Lung (tissue), 12 donors: ENCODE data around the gene RCOR2. TPM values are rescaled to one million over a fixed set of nuclear protein-coding genes. Genes with fewer than 3 reads are reported as not detected.

Experiments used
- ATAC-seq: fragments of 200-7000 bp; cut with Tn5 transposase; one replicate; pipeline ENCODE4 v1.9.1; 2020; ENCODE audit warnings: moderate number of reproducible peaks; ENCODE audit not compliant: insufficient read depth, low FRiP score
- DNase-seq, 3 donors: peaks; one replicate each; pipeline ENCODE4 v3.0.0-alpha.2; 2013 to 2017
- H3K27ac ChIP-seq, 2 donors: one replicate each; pipeline ENCODE4 v1.5.1; 2013; ENCODE audit warnings: mild to moderate bottlenecking in 2 of 2, moderate library complexity in 2 of 2, control low read depth in 1 of 2, inconsistent platforms in 1 of 2, low read depth in 1 of 2, low read length in 1 of 2
- H3K27me3 ChIP-seq, 3 donors: one replicate each; pipeline ENCODE4 v1.5.1; 2013; ENCODE audit warnings: low read length in 2 of 3; ENCODE audit not compliant: control insufficient read depth in 3 of 3, insufficient read depth in 3 of 3
- H3K36me3 ChIP-seq, 4 donors: one replicate each; pipeline ENCODE4 v1.5.1; 2013; ENCODE audit warnings: low read length in 4 of 4, mild to moderate bottlenecking in 1 of 4, moderate library complexity in 1 of 4; ENCODE audit not compliant: control insufficient read depth in 4 of 4, insufficient read depth in 4 of 4
- H3K4me1 ChIP-seq, 5 donors: one replicate each; pipeline ENCODE4 v1.5.1; 2013; ENCODE audit warnings: low read length in 5 of 5, mild to moderate bottlenecking in 2 of 5, moderate library complexity in 1 of 5; ENCODE audit not compliant: control insufficient read depth in 5 of 5, insufficient read depth in 5 of 5
- H3K4me3 ChIP-seq: one replicate; pipeline ENCODE4 v1.5.1; 2013; ENCODE audit warnings: mild to moderate bottlenecking, control low read depth, moderate library complexity
- H3K9ac ChIP-seq, 2 donors: one replicate each; pipeline ENCODE4 v1.5.1; 2013; ENCODE audit warnings: low read length in 2 of 2, control low read depth in 1 of 2; ENCODE audit not compliant: insufficient read depth in 1 of 2
- H3K9me3 ChIP-seq, 4 donors: one replicate each; pipeline ENCODE4 v1.5.1; 2013; ENCODE audit warnings: low read length in 3 of 4, mild to moderate bottlenecking in 1 of 4, moderate library complexity in 1 of 4; ENCODE audit not compliant: control insufficient read depth in 4 of 4, insufficient read depth in 3 of 4
- CTCF ChIP-seq: IDR thresholded peaks from 2 replicates; pipeline ENCODE4 v1.5.1; 2012; ENCODE audit warnings: mild to moderate bottlenecking; ENCODE audit errors: control extremely low read depth, extremely low read depth
- WGBS, 2 donors: extraction: QIAGEN DNeasy Blood & Tissue Kit; methylation state at CpG; one replicate each; pipeline ENCODE4 v1.1.7; 2013; 5-methylcytosine and 5-hydroxymethylcytosine counted together
- polyA plus RNA-seq, 2 donors: library from polyadenylated mRNA; stranded (reverse); fragments of 200-250 nt; gene quantifications; one replicate each; pipeline ENCODE4 v1.2.1, GENCODE V29; 2013
- total RNA-seq, 2 donors: library from RNA; depleted of rRNA in 1 of 2; stranded (reverse); fragments of >200 nt in 1 of 2; gene quantifications; one replicate each; pipeline ENCODE4 v1.2.1, GENCODE V29; 2014 to 2021
- donor health status: control.
- donor health status: control.
- donor health status: Bipolar disorder and iron deficiency.
- donor health status: healthy.
- donor health status: DM: yes; HTN: yes; CAD: no.

Gene RCOR2
- total and polyA plus RNA-seq, 4 donors, result 0.16 to 1.6 (median 0.87) TPM

- peaks cover 2 to 40% (median 6%) of the 10 kb centered on the region in 5 donors for H3K4me1 ChIP-seq
- DNase-seq (peak in 2 of 3 donors; percentile 41 to 54), ATAC-seq (peak; percentile 76)
- WGBS, 2 donors, result 19 to 24% methylated on average over 24 to 25 of the region's 25 CpGs
- H3K36me3 ChIP-seq, result peaks cover 0 to 2% (median under 1%) of the 10 kb centered on the region in 4 donors
- TF ChIP-seq CTCF, result no peak
- H3K9ac ChIP-seq, result no peak overlapping the region
- H3K27ac ChIP-seq, result peak overlapping the region; percentile 54 to 77
- H3K9me3 ChIP-seq, result no peaks in the 10 kb centered on the region
- H3K27me3 ChIP-seq, result no peaks in the 10 kb centered on the region
- peak overlapping the region; percentile 0 for H3K4me3 ChIP-seq
Measured at GRCh38 chr11:63888170-63889086, 28.5 kb downstream of the RCOR2 start.

GRCh38 chr11:63887386-63887999 lies 29.5 kb downstream of the RCOR2 start:
- 42 to 52% methylated on average over 6 of the region's 6 CpGs for WGBS, 2 donors

DNA sequence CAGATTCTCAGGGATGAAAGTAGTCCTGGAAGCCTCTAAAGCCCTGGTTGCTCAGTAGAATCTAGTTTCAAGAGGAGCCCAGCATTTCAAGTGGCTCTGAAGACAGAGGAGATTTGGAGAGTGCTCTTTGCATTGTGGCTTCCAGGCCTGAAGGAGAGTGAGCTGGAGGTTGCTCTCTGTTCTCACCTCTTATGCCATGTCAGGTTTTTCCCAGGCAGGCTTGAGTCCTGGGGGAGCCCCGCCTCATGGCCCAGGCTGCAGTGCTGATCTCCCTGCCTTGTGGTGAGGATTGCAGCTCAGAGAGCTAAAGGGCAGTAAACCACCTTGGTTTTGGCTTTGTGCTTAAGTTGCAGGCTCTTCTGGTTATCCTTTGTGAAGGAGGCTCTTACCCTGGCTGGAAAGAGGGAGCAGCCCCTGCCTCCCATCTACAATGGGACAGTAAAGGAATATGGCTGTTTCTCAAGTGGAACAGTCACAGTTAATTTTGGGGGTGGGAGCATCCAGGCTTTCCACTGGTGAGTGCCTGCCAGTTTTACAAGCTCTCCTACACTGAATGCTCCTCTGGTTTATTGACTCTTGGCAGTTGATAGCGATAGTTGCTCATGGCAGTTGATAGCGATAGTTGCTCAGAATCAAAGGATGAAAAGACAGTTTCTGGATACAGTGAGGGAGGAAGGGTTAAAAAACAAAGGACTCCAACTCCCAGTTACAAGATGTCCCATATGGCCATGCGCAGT lies 32.6 kb downstream of the RCOR2 start:
- no peaks in the 10 kb centered on the region for H3K27me3 ChIP-seq
- TF ChIP-seq CTCF, result no peak
- H3K4me1 ChIP-seq, result peaks cover 2 to 34% (median 6%) of the 10 kb centered on the region in 5 donors
- DNase-seq, result no peak
- peak overlapping the region in 1 of 2 donors; percentile 40 for H3K27ac ChIP-seq
- no peaks in the 10 kb centered on the region for H3K9me3 ChIP-seq
- H3K36me3 ChIP-seq, result peaks cover 0 to 3% (median under 1%) of the 10 kb centered on the region in 4 donors
- 76 to 88% methylated on average over 4 of the region's 4 CpGs for WGBS, 2 donors
- no peak for ATAC-seq
- H3K4me3 ChIP-seq, result no peak overlapping the region
- H3K9ac ChIP-seq, result no peak overlapping the region

More at GRCh38 chr11:63887386-63887999, 29.5 kb downstream of the RCOR2 start:
- Histone ChIP-seq H3K9ac (no peak overlapping the region), H3K4me1 (peaks cover 2 to 41% (median 6%) of the 10 kb centered on the region in 5 donors), H3K9me3 (no peaks in the 10 kb centered on the region), H3K36me3 (peaks cover 0 to 5% (median 1%) of the 10 kb centered on the region in 4 donors), H3K27me3 (no peaks in the 10 kb centered on the region), H3K4me3 (no peak overlapping the region), H3K27ac (peak overlapping the region; percentile 46 to 80)
- TF ChIP-seq CTCF, result no peak
- DNase-seq (no peak), ATAC-seq (no peak)
